BLaER1 treated with 17β-estradiol and CSF1 and Interleukin-3, amounts not matched to agents 10 nM and 100 nM (cell line): Measurements from ENCODE around the gene SMARCB1.
A peak's percentile ranks its signal among the peaks of the same experiment; 100 is the strongest.

Experiments
- H3K27ac ChIP-seq, 11 experiments: shearing (Covaris generic); formaldehyde crosslinking; 2 replicates each; pipeline ENCODE4 v1.8.1; 2022
- H3K27me3 ChIP-seq, 11 experiments: shearing (Covaris generic); formaldehyde crosslinking; 2 replicates each; pipeline ENCODE4 v1.8.1; 2022
- H3K36me3 ChIP-seq, 11 experiments: shearing (Covaris generic); formaldehyde crosslinking; 2 replicates each; pipeline ENCODE4 v1.8.1; 2022
- H3K4me1 ChIP-seq, 10 experiments: shearing (Covaris generic); formaldehyde crosslinking; 2 replicates each; pipeline ENCODE4 v1.8.1; 2022
- H3K4me2 ChIP-seq, 11 experiments: shearing (Covaris generic); formaldehyde crosslinking; 2 replicates each; pipeline ENCODE4 v1.8.1; 2022
- H3K4me3 ChIP-seq, 10 experiments: shearing (Covaris generic); formaldehyde crosslinking; 2 replicates each; pipeline ENCODE4 v1.8.1; 2022
- H3K9ac ChIP-seq, 11 experiments: shearing (Covaris generic); formaldehyde crosslinking; 2 replicates each; pipeline ENCODE4 v1.8.1; 2022
- H3K9me3 ChIP-seq, 11 experiments: shearing (Covaris generic); formaldehyde crosslinking; replicated peaks in 1 of 11; 2 replicates each; pipeline ENCODE4 v1.8.1; 2022
- H4K20me1 ChIP-seq, 11 experiments: shearing (Covaris generic); formaldehyde crosslinking; 2 replicates each; pipeline ENCODE4 v1.8.1; 2022
- Cebpa-rat ChIP-seq, 11 experiments: shearing (Covaris generic); IDR thresholded peaks; 2 replicates each; pipeline ENCODE4 v1.8.1; 2022

Gene SMARCB1

GRCh38 chr22:23786752-23787599, at the start of gene SMARCB1:
Gene SMARCB1, plus strand, starts transcription at chr22:23786966. Its CDS starts 204 bp downstream, at chr22:23787170.
- Histone ChIP-seq H3K4me1 (peaks cover 54 to 92% (median 89%) of the 10 kb centered on the region in 10 experiments), H3K9ac (peak within 1 kb of the TSS; percentile 96 to 100 (median 99)), H3K4me3 (peak within 1 kb of the TSS; percentile 69 to 89 (median 82)), H3K27ac (peak within 1 kb of the TSS; percentile 97 to 100 (median 100)), H3K9me3 (no peaks in the 10 kb centered on the region), H3K4me2 (peak within 1 kb of the TSS; percentile 86 to 96 (median 92)), H3K27me3 (no peaks in the 10 kb centered on the region), H3K36me3 (peaks cover 8 to 53% (median 36%) of the 10 kb centered on the region in 11 experiments), H4K20me1 (peaks cover 45 to 47% (median 47%) of the 10 kb centered on the region in 11 experiments; a peak in 21 of 22 replicates)
- no peak for TF ChIP-seq Cebpa-rat (IDR thresholded peaks at IDR 0.05)

- no peaks in the 10 kb centered on the region; a peak in 1 of 22 replicates for H3K9me3 ChIP-seq
- H3K9ac ChIP-seq, result no peak overlapping the region
- no peak overlapping the region for H3K4me3 ChIP-seq
- H3K4me1 ChIP-seq, result peaks cover 5 to 20% (median 13%) of the 10 kb centered on the region in 10 experiments; a peak in 17 of 20 replicates
- peaks cover 13 to 24% (median 20%) of the 10 kb centered on the region in 11 experiments for H3K36me3 ChIP-seq
- no peak overlapping the region for H3K27ac ChIP-seq
- no peak for TF ChIP-seq Cebpa-rat (IDR thresholded peaks at IDR 0.05)
- peaks cover 0 to 20% (median 7%) of the 10 kb centered on the region in 11 experiments; a peak in 9 of 22 replicates for H4K20me1 ChIP-seq
- no peaks in the 10 kb centered on the region for H3K27me3 ChIP-seq
- H3K4me2 ChIP-seq, result no peak overlapping the region
Observed at GRCh38 chr22:23737696-23738095, 49.1 kb upstream of the SMARCB1 start.

- H4K20me1 ChIP-seq, result peaks cover 0 to 51% (median 24%) of the 10 kb centered on the region in 11 experiments; a peak in 12 of 22 replicates
- H3K36me3 ChIP-seq, result peaks cover 39 to 70% (median 56%) of the 10 kb centered on the region in 11 experiments
- H3K4me1 ChIP-seq, result peaks cover 14 to 22% (median 19%) of the 10 kb centered on the region in 10 experiments
- H3K27ac ChIP-seq, result no peak overlapping the region
- no peak overlapping the region for H3K4me3 ChIP-seq
- H3K27me3 ChIP-seq, result no peaks in the 10 kb centered on the region
- TF ChIP-seq Cebpa-rat (IDR thresholded peaks at IDR 0.05), result no peak
- H3K9me3 ChIP-seq, result peaks cover 5 to 16% (median 11%) of the 10 kb centered on the region in 11 experiments; a peak in 15 of 22 replicates
- no peak overlapping the region for H3K4me2 ChIP-seq
- no peak overlapping the region for H3K9ac ChIP-seq
Observed at GRCh38 chr22:23742505-23743264, 44.1 kb upstream of the SMARCB1 start.

GRCh38 chr22:23743303-23743705, 43.5 kb upstream of the SMARCB1 start:
- no peaks in the 10 kb centered on the region for H3K27me3 ChIP-seq
- no peak for TF ChIP-seq Cebpa-rat (IDR thresholded peaks at IDR 0.05)
- peaks cover 0 to 55% (median 24%) of the 10 kb centered on the region in 11 experiments; a peak in 12 of 22 replicates for H4K20me1 ChIP-seq
- H3K27ac ChIP-seq, result no peak overlapping the region
- H3K4me3 ChIP-seq, result no peak overlapping the region
- no peak overlapping the region for H3K9ac ChIP-seq
- peaks cover 20 to 28% (median 25%) of the 10 kb centered on the region in 10 experiments for H3K4me1 ChIP-seq
- H3K36me3 ChIP-seq, result peaks cover 39 to 70% (median 56%) of the 10 kb centered on the region in 11 experiments
- no peak overlapping the region for H3K4me2 ChIP-seq
- H3K9me3 ChIP-seq, result peaks cover 5 to 16% (median 11%) of the 10 kb centered on the region in 11 experiments; a peak in 15 of 22 replicates

- Histone ChIP-seq H3K27ac (no peak overlapping the region), H3K9ac (peak overlapping the region in 1 of 11 experiments; percentile 4; a peak in 1 of 22 replicates), H4K20me1 (peaks cover 0 to 55% (median 24%) of the 10 kb centered on the region in 11 experiments; a peak in 12 of 22 replicates), H3K36me3 (peaks cover 39 to 70% (median 56%) of the 10 kb centered on the region in 11 experiments), H3K9me3 (peaks cover 5 to 16% (median 11%) of the 10 kb centered on the region in 11 experiments; a peak in 15 of 22 replicates), H3K4me2 (no peak overlapping the region), H3K4me1 (peaks cover 26 to 35% (median 30%) of the 10 kb centered on the region in 10 experiments), H3K27me3 (no peaks in the 10 kb centered on the region), H3K4me3 (no peak overlapping the region)
- TF ChIP-seq Cebpa-rat (IDR thresholded peaks at IDR 0.05), result no peak
Observed at GRCh38 chr22:23744001-23744400, 42.8 kb upstream of the SMARCB1 start.

- Histone ChIP-seq H3K36me3 (peaks cover 39 to 70% (median 56%) of the 10 kb centered on the region in 11 experiments), H3K9me3 (peaks cover 5 to 16% (median 11%) of the 10 kb centered on the region in 11 experiments; a peak in 15 of 22 replicates), H3K27me3 (no peaks in the 10 kb centered on the region), H3K4me2 (no peak overlapping the region), H3K9ac (peak overlapping the region in 1 of 11 experiments; percentile 4; a peak in 1 of 22 replicates), H3K27ac (no peak overlapping the region), H4K20me1 (peaks cover 0 to 56% (median 24%) of the 10 kb centered on the region in 11 experiments; a peak in 12 of 22 replicates), H3K4me1 (peaks cover 31 to 39% (median 35%) of the 10 kb centered on the region in 10 experiments), H3K4me3 (no peak overlapping the region)
- TF ChIP-seq Cebpa-rat (IDR thresholded peaks at IDR 0.05), result no peak
Observed at GRCh38 chr22:23744485-23744884, 42.3 kb upstream of the SMARCB1 start.

- Histone ChIP-seq H3K4me3 (no peak overlapping the region), H3K4me2 (peak overlapping the region in 5 of 11 experiments; percentile 15 to 71 (median 28); a peak in 7 of 22 replicates), H3K27me3 (no peaks in the 10 kb centered on the region), H3K9ac (no peak overlapping the region), H4K20me1 (peaks cover 0 to 63% (median 24%) of the 10 kb centered on the region in 11 experiments; a peak in 12 of 22 replicates), H3K9me3 (peaks cover 5 to 16% (median 11%) of the 10 kb centered on the region in 11 experiments; a peak in 15 of 22 replicates), H3K36me3 (peaks cover 39 to 66% (median 54%) of the 10 kb centered on the region in 11 experiments), H3K27ac (peak overlapping the region in 5 of 11 experiments; percentile 5 to 49 (median 35); a peak in 6 of 22 replicates), H3K4me1 (peaks cover 38 to 49% (median 44%) of the 10 kb centered on the region in 10 experiments)
- no peak for TF ChIP-seq Cebpa-rat (IDR thresholded peaks at IDR 0.05)
Observed at GRCh38 chr22:23745791-23746190, 41.0 kb upstream of the SMARCB1 start.

- Histone ChIP-seq H3K27ac (peak overlapping the region in 6 of 11 experiments; percentile 90 to 100 (median 98); a peak in 8 of 22 replicates), H3K9me3 (peaks cover 0 to 3% (median under 1%) of the 10 kb centered on the region in 11 experiments; a peak in 6 of 22 replicates), H3K4me3 (peak overlapping the region; percentile 72 to 88 (median 79)), H3K36me3 (peaks cover 4 to 25% (median 13%) of the 10 kb centered on the region in 11 experiments), H3K4me1 (peaks cover 54 to 85% (median 79%) of the 10 kb centered on the region in 10 experiments), H3K4me2 (peak overlapping the region; percentile 75 to 99 (median 92)), H3K9ac (peak overlapping the region in 10 of 11 experiments; percentile 88 to 99 (median 94); a peak in 18 of 22 replicates), H4K20me1 (peaks cover 0 to 31% (median 6%) of the 10 kb centered on the region in 11 experiments; a peak in 6 of 22 replicates), H3K27me3 (no peaks in the 10 kb centered on the region)
- TF ChIP-seq Cebpa-rat (IDR thresholded peaks at IDR 0.05), result no peak
Observed at GRCh38 chr22:23749841-23750301, 36.9 kb upstream of the SMARCB1 start.
